ENCODE measurements around the gene KRT83. TPM values are rescaled to one million over a fixed set of nuclear protein-coding genes. Genes with fewer than 3 reads are reported as not detected.

KRT83 gene
- total RNA-seq, 1 donor from 2014 or later = not detected

DNA sequence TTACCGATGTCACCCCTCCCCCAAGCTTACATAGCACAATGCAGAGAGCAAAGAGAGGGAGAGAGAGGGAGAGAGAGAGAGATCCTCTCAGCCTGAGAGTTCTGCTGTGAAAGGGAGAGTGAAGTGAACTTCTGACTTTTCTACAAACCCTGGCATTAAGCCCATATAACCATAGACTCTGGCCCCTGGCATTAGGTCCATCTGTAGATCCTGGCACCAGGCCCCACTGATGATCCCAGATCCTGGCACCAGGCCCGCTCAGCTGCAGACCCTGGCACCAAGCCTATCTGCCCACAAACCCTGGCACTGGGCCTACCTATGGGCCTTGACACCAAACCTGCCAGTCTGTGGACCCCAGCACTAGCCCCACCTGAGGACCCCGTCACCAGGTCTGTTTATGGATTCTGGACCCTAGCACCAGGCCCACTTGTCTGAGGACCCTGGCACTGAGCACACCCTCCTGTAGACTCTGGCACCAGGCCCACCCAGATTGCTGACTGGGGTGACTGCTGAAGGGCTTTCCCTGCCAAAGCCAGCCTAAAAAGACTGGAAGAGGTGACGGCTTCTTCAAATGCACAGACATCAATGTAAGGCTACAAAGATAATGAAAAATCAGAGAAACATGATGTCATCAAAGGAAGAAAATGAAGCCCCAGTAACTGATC is 14.5 kb upstream of the KRT83 start:
- no peaks in the 10 kb centered on the region for H3K27me3 ChIP-seq
- no peaks in the 10 kb centered on the region for H3K36me3 ChIP-seq
- intact Hi-C loops (cut with DNase I) = no loop called here
- TF ChIP-seq, protein P1, sequence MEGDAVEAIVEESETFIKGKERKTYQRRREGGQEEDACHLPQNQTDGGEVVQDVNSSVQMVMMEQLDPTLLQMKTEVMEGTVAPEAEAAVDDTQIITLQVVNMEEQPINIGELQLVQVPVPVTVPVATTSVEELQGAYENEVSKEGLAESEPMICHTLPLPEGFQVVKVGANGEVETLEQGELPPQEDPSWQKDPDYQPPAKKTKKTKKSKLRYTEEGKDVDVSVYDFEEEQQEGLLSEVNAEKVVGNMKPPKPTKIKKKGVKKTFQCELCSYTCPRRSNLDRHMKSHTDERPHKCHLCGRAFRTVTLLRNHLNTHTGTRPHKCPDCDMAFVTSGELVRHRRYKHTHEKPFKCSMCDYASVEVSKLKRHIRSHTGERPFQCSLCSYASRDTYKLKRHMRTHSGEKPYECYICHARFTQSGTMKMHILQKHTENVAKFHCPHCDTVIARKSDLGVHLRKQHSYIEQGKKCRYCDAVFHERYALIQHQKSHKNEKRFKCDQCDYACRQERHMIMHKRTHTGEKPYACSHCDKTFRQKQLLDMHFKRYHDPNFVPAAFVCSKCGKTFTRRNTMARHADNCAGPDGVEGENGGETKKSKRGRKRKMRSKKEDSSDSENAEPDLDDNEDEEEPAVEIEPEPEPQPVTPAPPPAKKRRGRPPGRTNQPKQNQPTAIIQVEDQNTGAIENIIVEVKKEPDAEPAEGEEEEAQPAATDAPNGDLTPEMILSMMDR (IDR thresholded peaks at IDR 0.05) = no peak
- no peak for DNase-seq (ENCODE audit: low spot score in 2 of 2)
- H3K4me3 ChIP-seq = no peak overlapping the region
- H3K4me1 ChIP-seq = no peaks in the 10 kb centered on the region
- peaks cover 6 to 17% of the 10 kb centered on the region in 2 donors for H3K9me3 ChIP-seq
- no peak overlapping the region for H3K27ac ChIP-seq

DNA sequence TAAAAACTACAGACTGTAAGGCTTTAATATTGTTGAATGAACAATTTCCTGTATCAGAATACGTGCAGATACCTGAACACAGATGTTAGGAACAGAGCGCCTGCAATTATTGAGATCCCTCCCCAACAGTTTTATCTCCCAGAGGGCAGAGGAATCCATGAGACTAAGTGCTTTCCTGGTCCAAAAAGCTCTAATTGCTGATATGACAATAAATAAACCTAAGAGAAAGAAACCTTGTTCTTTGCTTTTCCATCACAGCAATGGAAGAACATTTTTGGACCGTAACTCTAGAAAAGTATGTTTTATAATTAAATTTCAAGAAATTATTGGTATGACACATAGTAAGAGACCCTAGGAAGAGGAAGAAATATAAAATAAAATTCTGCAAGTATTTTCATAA is 13.0 kb upstream of the KRT83 start:
- no peak overlapping the region for H3K27ac ChIP-seq
- intact Hi-C loops (cut with DNase I) = no loop called here
- TF ChIP-seq, protein P1 (IDR thresholded peaks at IDR 0.05) = no peak
- H3K4me3 ChIP-seq = no peak overlapping the region
- no peak for DNase-seq (ENCODE audit: low spot score in 2 of 2)
- H3K9me3 ChIP-seq = peaks cover 6 to 17% of the 10 kb centered on the region in 2 donors
- H3K36me3 ChIP-seq = no peaks in the 10 kb centered on the region
- no peaks in the 10 kb centered on the region for H3K4me1 ChIP-seq
- no peaks in the 10 kb centered on the region for H3K27me3 ChIP-seq

DNA sequence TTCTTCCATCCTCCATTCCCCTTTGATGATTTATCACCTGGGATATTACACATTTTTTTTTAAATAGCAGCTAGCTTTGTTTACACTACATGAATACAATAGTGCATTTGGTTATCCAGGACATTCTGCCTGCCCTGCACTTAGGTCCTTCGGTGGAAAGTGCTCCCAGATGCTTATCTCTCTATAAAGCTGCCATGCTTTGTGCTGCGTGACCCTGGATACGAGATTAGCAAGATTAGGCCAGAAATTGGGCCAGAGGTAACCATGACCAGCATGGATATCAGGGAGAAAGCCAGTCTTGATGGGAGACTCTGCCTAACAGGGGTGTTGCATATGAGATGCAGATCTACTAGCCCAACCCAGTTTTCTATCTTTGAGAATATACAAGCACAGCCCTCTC is 12.1 kb upstream of the KRT83 start:
- peaks cover 6 to 17% of the 10 kb centered on the region in 2 donors for H3K9me3 ChIP-seq
- no peaks in the 10 kb centered on the region for H3K27me3 ChIP-seq
- H3K27ac ChIP-seq = no peak overlapping the region
- DNase-seq (ENCODE audit: low spot score in 2 of 2) = no peak
- TF ChIP-seq, protein P1 (IDR thresholded peaks at IDR 0.05) = no peak
- intact Hi-C loops (cut with DNase I) = no loop called here
- no peak overlapping the region for H3K4me3 ChIP-seq
- H3K4me1 ChIP-seq = no peaks in the 10 kb centered on the region
- H3K36me3 ChIP-seq = no peaks in the 10 kb centered on the region

DNA sequence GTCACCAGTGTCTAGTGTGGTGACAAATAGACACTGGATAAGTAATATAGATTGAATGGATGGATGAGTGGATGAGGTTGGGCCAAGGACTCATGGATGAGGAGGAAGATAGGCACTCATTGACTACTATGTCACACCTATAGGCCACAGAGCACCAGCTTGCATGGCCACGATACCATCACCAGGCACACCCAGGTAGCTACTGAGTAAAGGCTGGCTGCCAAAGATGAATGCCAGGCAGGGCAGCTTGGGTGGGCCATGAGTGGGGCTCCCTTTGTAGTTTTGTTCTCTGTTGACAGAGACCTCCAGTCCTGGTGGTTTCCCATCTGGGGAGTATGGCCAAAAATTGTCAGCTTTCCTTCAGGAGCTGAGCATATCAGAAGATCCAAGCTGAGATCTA is 11.2 kb upstream of the KRT83 start:
- intact Hi-C loops (cut with DNase I) = no loop called here
- DNase-seq (ENCODE audit: low spot score in 2 of 2) = no peak
- TF ChIP-seq, protein P1 (IDR thresholded peaks at IDR 0.05) = no peak
- no peaks in the 10 kb centered on the region for H3K27me3 ChIP-seq
- peaks cover 6 to 15% of the 10 kb centered on the region in 2 donors for H3K9me3 ChIP-seq
- no peak overlapping the region for H3K27ac ChIP-seq
- no peak overlapping the region for H3K4me3 ChIP-seq
- no peaks in the 10 kb centered on the region for H3K36me3 ChIP-seq
- H3K4me1 ChIP-seq = peaks cover under 1% of the 10 kb centered on the region in 2 donors

DNA sequence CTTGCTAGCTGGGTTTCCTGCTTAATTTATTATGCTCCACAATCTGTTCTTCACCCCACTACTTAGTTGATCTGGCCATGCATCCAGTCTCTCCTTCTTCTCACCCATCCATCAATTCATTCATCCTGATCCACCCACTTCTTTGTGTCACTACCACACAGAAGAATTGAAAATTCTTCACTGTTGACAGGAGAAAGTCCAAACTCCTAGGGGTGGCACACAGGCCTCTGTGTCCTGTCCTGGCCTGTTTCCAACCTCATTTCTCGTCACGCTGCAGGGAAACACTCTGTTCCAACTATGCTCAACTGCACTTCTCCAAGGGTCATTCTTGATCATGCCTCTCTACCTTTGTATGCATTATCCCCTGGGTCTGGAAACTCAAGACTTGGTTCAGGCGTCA is 10.6 kb upstream of the KRT83 start:
- H3K4me1 ChIP-seq = peaks cover 3 to 6% of the 10 kb centered on the region in 2 donors
- H3K27ac ChIP-seq = no peak overlapping the region
- TF ChIP-seq, protein P1 (IDR thresholded peaks at IDR 0.05) = no peak
- intact Hi-C loops (cut with DNase I) = no loop called here
- no peak overlapping the region for H3K4me3 ChIP-seq
- H3K9me3 ChIP-seq = peaks cover 6 to 9% of the 10 kb centered on the region in 2 donors
- no peak for DNase-seq (ENCODE audit: low spot score in 2 of 2)
- no peaks in the 10 kb centered on the region for H3K36me3 ChIP-seq
- H3K27me3 ChIP-seq = no peaks in the 10 kb centered on the region

Data from ascending aorta (tissue), 2 donors.